ENCODE results near the gene CCDC201. TPM values are rescaled to one million over a fixed set of nuclear protein-coding genes. Genes with fewer than 3 reads are reported as not detected.

The CCDC201 gene
- total and polyA plus RNA-seq, 2 of the 8 experiments (the other 6 are each of a cell fraction or from before 2014, with no cell fraction given), result not detected

- WGBS, 2 experiments (ENCODE audit: extremely low coverage in 1 of 2, insufficient coverage in 1 of 2, insufficient read length in 1 of 2, insufficient replicate concordance in 2 of 2, low coverage in 1 of 2, low lambda C conversion rate in 2 of 2, missing lambda C conversion rate in 1 of 2), result 96% methylated on average over 12 of the region's 12 CpGs; no CpG with 5 or more reads in 1 of the 2 experiments
- no peak for TF ChIP-seq EP300 (IDR thresholded peaks at IDR 0.05; ENCODE audit: borderline replicate concordance in 1 of 2, low read depth in 2 of 2, low read length in 2 of 2)
- TF ChIP-seq SP4 (IDR thresholded peaks at IDR 0.05; ENCODE audit: low read length), result no peak
- no peak for TF ChIP-seq KDM1A (IDR thresholded peaks at IDR 0.05; ENCODE audit: borderline replicate concordance, low read length)
- TF ChIP-seq TAF7 (optimal IDR thresholded peaks at IDR 0.05; ENCODE audit: borderline replicate concordance, low read depth, low read length), result no peak
- TF ChIP-seq PHF8 (conservative IDR thresholded peaks at IDR 0.05; ENCODE audit: low read depth, low read length), result no peak
- no peak for TF ChIP-seq MAFK (IDR thresholded peaks at IDR 0.05; ENCODE audit: low read depth, low read length)
- TF ChIP-seq GTF2F1 (IDR thresholded peaks at IDR 0.05; ENCODE audit: borderline replicate concordance, low read depth, low read length), result no peak
- no peak for TF ChIP-seq BCL11A (IDR thresholded peaks at IDR 0.05; ENCODE audit: low read depth in 2 of 2, low read length in 2 of 2)
- no peak for TF ChIP-seq TEAD4 (IDR thresholded peaks at IDR 0.05; ENCODE audit: low read depth, low read length)
- no peak for TF ChIP-seq TCF12 (IDR thresholded peaks at IDR 0.05; ENCODE audit: low read depth, low read length)
- no peak for TF ChIP-seq FOSL1 (IDR thresholded peaks at IDR 0.05; ENCODE audit: insufficient read depth, low read depth, low read length)
- TF ChIP-seq CTCF (IDR thresholded peaks at IDR 0.05; ENCODE audit: control extremely low read depth in 1 of 3, insufficient read depth in 1 of 3, low read depth in 1 of 3, low read length in 3 of 3), result no peak
These were observed 42.0 kb upstream of the CCDC201 start for GRCh38 chr7:45914911-45915310.

More at GRCh38 chr7:45914911-45915310, 42.0 kb upstream of the CCDC201 start:
- Histone ChIP-seq H2BK12ac (ENCODE audit: low read depth, low read length) (no peak overlapping the region), H3K27ac (ENCODE audit: low read depth, low read length) (no peak overlapping the region), H4K20me1 (replicated peaks in 1 of 2; ENCODE audit: control insufficient read depth in 1 of 2, insufficient read depth in 2 of 2, low read length in 2 of 2) (peaks cover 2% of the 10 kb centered on the region in 2 experiments), H3K4ac (replicated peaks; ENCODE audit: insufficient read length, low read depth, low read length) (no peak overlapping the region), H3K18ac (ENCODE audit: extremely low read depth, low read length) (no peak overlapping the region), H3K4me1 (replicated peaks in 1 of 4; ENCODE audit: control insufficient read depth in 3 of 4, insufficient read depth in 4 of 4, low read length in 3 of 4) (peaks cover 0 to 10% (median 4%) of the 10 kb centered on the region in 4 experiments; a peak in 6 of 7 replicates), H2AFZ (ENCODE audit: low read length) (no peak overlapping the region), H2BK5ac (ENCODE audit: low read depth, low read length) (no peak overlapping the region), H3K79me1 (ENCODE audit: low read depth, low read length) (no peaks in the 10 kb centered on the region), H3K9me3 (ENCODE audit: insufficient read depth in 2 of 2, low read depth in 1 of 2, low read length in 1 of 2) (no peaks in the 10 kb centered on the region), H2BK120ac (replicated peaks; ENCODE audit: low read depth, low read length) (no peak overlapping the region), H3K27me3 (replicated peaks in 1 of 4; ENCODE audit: control insufficient read depth in 3 of 4, extremely low read depth in 1 of 4, insufficient read depth in 3 of 4, low read length in 3 of 4) (peaks cover 9 to 23% (median 18%) of the 10 kb centered on the region in 4 experiments), H2BK15ac (ENCODE audit: low read length) (no peak overlapping the region), H3K23me2 (ENCODE audit: low read depth, low read length) (no peaks in the 10 kb centered on the region), H3K14ac (ENCODE audit: insufficient read length) (no peak overlapping the region), H3K4me2 (ENCODE audit: insufficient read depth in 1 of 2, low read depth in 2 of 2, low read length in 2 of 2) (no peak overlapping the region), H4K8ac (ENCODE audit: extremely low read depth, insufficient read depth, low read length) (no peak overlapping the region), H3K79me2 (ENCODE audit: control insufficient read depth in 1 of 2, insufficient read depth in 2 of 2, low read length in 2 of 2) (no peaks in the 10 kb centered on the region), H4K5ac (ENCODE audit: insufficient read length, low read depth, low read length) (no peak overlapping the region), H3K4me3 (ENCODE audit: extremely low read depth in 1 of 4, insufficient read depth in 2 of 4, low read depth in 3 of 4, low read length in 4 of 4) (no peak overlapping the region), H3K56ac (replicated peaks; ENCODE audit: insufficient read length, low read depth, low read length) (no peak overlapping the region), H4K91ac (replicated peaks; ENCODE audit: insufficient read length, low read length) (no peak overlapping the region), H2BK20ac (ENCODE audit: low read length) (no peak overlapping the region), H2AK5ac (ENCODE audit: low read depth, low read length) (no peak overlapping the region), H3K36me3 (ENCODE audit: control insufficient read depth in 2 of 4, insufficient read depth in 4 of 4, low read length in 3 of 4) (peaks cover 0 to 6% (median 2%) of the 10 kb centered on the region in 4 experiments; a peak in 5 of 8 replicates), H3K9ac (replicated peaks in 1 of 4; ENCODE audit: extremely low read depth in 1 of 4, low read depth in 3 of 4, low read length in 3 of 4) (no peak overlapping the region), H3K23ac (ENCODE audit: insufficient read length) (no peak overlapping the region)
- no peak for FAIRE-seq
- ChIA-PET CTCF (ENCODE audit: partially characterized antibody) (interaction anchor here (1.5 to 15.3 kb wide), 3 partner anchors 20 to 430 kb away, joined by 3 to 242 read pairs (median 14); no protein-coding TSS in a partner anchor), POLR2A (ENCODE audit: partially characterized antibody) (no interaction called here)
- no peak for DNase-seq (ENCODE audit: low read depth in 1 of 2, low spot score in 2 of 2)

Measured in H1 (cell line).